Omental fat pad (tissue), 4 donors: Measurements from ENCODE around the gene DHTKD1. TPM values are rescaled to one million over a fixed set of nuclear protein-coding genes. Genes with fewer than 3 reads are reported as not detected.
"Not testable (repeated sequence)": the region's sequence is repeated elsewhere in the genome, so short reads cannot be mapped to it uniquely, and the experiment has no call there.

Experiments used
- ATAC-seq: fragments of 150-250 bp; one replicate; pipeline ENCODE4 v1.9.1; 2016; ENCODE audit warnings: mild to moderate bottlenecking, moderate library complexity; ENCODE audit not compliant: low FRiP score
- DNase-seq: peaks from one replicate; pipeline ENCODE4 v3.0.0-alpha.2; 2019; ENCODE audit warnings: low spot score
- small RNA-seq: library from RNA; depleted of rRNA; stranded (forward); fragments of <200 nt; gene quantifications from one replicate; pipeline ENCODE3, GENCODE V24; 2016
- total RNA-seq, 4 donors: library from RNA; depleted of rRNA; stranded (reverse); fragments of >200 nt; gene quantifications; one replicate each; pipeline ENCODE4 v1.1.0, GENCODE V29; 2016
- TF ChIP-seq, protein P1 (sequence below), 3 donors: fragments of 450-650 bp; IDR thresholded peaks; one replicate each; pipeline ENCODE4 v1.5.1; 2016 to 2017; ENCODE audit warnings: antibody characterized with exemption in 3 of 3, mild to moderate bottlenecking in 3 of 3, moderate library complexity in 2 of 3

Gene DHTKD1
- total RNA-seq, 4 donors from 2014 or later: 18.3 to 29.5 (median 26.1) TPM

DNA sequence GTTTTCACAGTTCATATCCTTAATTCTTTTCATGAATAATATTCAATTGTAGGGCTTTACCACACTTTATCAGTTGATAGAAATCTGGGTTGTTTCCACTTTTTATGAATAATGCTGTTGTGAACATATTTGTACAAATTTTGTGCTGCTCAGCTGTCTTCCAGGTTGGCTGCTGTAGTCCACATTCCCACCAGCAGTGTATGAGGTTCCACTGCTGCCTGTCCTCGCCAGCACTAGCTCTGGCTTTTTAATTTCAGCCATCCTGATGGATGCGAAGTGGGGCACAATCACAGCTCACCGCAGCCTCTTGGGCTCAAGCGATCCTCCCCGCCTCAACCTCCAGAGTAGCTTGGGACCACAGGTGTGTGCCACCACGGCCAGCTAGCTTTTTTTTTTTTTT lies 94.2 kb downstream of the DHTKD1 start:
- no peak for ATAC-seq
- DNase-seq: no peak

DNA sequence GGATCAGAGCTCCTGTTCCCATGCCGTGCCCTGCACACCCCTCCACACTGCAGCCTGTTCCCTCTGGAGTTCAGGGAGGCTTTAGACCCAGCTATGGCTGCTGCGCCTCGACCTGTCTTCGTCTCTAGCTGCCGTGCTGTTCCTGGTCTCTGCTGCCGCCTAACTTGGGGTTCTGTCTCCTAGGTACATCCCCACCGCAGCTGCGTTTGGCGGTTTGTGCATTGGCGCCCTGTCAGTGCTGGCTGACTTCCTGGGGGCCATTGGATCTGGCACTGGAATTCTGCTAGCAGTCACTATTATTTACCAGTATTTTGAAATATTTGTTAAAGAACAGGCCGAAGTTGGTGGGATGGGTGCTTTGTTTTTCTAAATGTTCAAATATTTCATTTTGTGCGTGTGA lies 95.3 kb downstream of the DHTKD1 start:
- TF ChIP-seq, protein P1, sequence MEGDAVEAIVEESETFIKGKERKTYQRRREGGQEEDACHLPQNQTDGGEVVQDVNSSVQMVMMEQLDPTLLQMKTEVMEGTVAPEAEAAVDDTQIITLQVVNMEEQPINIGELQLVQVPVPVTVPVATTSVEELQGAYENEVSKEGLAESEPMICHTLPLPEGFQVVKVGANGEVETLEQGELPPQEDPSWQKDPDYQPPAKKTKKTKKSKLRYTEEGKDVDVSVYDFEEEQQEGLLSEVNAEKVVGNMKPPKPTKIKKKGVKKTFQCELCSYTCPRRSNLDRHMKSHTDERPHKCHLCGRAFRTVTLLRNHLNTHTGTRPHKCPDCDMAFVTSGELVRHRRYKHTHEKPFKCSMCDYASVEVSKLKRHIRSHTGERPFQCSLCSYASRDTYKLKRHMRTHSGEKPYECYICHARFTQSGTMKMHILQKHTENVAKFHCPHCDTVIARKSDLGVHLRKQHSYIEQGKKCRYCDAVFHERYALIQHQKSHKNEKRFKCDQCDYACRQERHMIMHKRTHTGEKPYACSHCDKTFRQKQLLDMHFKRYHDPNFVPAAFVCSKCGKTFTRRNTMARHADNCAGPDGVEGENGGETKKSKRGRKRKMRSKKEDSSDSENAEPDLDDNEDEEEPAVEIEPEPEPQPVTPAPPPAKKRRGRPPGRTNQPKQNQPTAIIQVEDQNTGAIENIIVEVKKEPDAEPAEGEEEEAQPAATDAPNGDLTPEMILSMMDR (IDR thresholded peaks at IDR 0.05): no peak
- no peak for ATAC-seq
- DNase-seq: no peak

More for the DNA sequence above, 94.2 kb downstream of the DHTKD1 start:
- TF ChIP-seq, protein P1 (IDR thresholded peaks at IDR 0.05): no peak

DNA sequence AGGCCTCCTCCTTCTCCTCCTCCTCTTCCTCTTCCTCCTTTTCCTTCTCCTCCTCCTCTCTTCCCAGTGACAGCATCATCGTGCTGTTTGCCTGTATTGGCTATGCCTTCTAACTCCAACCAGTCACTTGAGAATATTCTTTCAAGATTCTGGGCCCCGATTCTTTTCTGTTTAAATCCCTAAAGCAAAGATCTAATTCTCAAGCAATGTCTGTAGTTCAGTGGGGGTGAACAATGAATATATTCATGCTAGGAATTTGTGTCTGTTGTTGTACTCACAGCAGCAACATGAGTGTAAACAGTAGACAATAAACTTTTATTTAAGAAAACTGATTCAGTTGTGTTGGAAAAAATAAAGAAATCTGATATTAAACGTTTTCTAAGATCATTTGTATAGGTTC lies 96.3 kb downstream of the DHTKD1 start:
- DNase-seq: no peak
- ATAC-seq: no peak
- TF ChIP-seq, protein P1 (IDR thresholded peaks at IDR 0.05): no peak

DNA sequence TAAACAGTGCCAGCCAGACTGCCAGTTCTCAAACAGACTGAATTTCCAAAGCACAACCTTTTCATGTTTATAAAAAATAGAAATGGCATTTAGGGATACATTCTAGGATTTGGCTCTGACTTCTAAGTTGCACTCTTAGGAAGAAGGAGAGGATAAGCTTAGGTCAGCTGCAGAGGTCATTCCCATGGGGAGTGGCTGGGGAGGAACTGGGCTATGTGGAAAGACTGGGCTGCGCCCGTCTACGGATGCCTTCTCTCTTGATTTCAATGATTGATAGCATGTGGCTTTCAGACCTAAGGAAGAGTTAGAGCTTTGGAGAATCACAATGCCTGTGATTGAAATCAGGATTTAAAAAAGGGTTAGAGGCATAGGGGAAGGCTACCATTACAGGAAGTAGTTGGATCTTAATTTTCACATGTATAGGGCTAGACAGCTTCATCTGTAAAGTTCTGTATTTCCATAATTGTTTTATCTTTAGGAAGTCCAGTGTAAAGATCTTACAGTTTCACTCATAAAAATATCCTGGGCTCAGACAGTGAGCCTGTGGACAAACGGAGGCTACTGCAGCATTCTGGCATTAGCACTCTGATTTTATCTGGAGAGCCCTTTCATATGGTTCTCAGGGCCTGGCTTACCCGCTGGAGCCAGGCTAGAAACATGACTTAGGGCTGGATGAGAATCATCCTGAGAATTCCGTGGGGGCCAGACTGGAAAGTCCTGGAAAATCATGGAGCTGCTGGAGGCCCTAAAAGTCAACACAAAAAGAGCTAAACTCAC lies 97.4 kb downstream of the DHTKD1 start:
- peak; percentile 79 for ATAC-seq
- TF ChIP-seq, protein P1 (IDR thresholded peaks at IDR 0.05): no peak
- no peak for DNase-seq

DNA sequence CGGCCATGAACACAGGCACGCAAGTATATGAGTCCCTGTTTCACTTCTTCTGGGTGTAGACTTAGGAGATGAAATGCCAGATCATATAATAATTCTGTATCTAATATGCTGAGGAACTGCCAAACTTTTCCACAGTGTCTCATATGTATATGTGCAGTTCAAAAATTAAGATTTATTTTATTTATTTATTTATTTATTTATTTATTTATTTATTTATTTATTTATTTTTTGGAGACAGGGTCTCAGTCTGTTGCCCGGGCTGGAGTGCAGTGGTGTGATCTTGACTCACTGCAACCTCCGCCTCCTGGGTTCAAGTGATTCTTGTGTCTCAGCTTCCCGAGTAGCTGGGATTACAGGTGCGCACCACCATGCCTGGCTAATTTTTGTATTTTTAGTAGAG lies 102.8 kb downstream of the DHTKD1 start:
- DNase-seq, ATAC-seq: not testable (repeated sequence)

Small RNAs within 50 kb of the gene (small RNA-seq; reads per million reads assigned to genes)
- gene MIR548AK (not detected), gene RNU6-88P (not detected)

Other genes starting within 250 kb of the DHTKD1 start
- 1 to 10 TPM; 1.1 to 8.2 (median 6.3) TPM for gene PROSER2, start 245.6 kb upstream of the DHTKD1 start, total RNA-seq
- 10 to 100 TPM; 16.1 to 25.2 (median 19.3) TPM for gene UPF2, start 26.1 kb upstream of the DHTKD1 start, total RNA-seq
- gene SEC61A2, start 60.7 kb downstream of the DHTKD1 start, total RNA-seq: 10 to 100 TPM in 1 of 4 donors, 1 to 10 TPM in 3; 4.5 to 12.9 (median 5.9) TPM
- gene NUDT5, start 126.9 kb downstream of the DHTKD1 start, total RNA-seq: 10 to 100 TPM; 33.6 to 54.8 (median 45.2) TPM
- 100 to 1,000 TPM in 1 of 4 donors, 10 to 100 TPM in 3; 54.4 to 111 (median 64.2) TPM for gene CDC123, start 127.2 kb downstream of the DHTKD1 start, total RNA-seq